K562 treated with DMSO at 1 percent for 4 hours (cell line): ENCODE measurements around the gene GTF3C1. TPM values are rescaled to one million over a fixed set of nuclear protein-coding genes. Genes with fewer than 3 reads are reported as not detected.

ENCODE experiments used
- total RNA-seq: library from RNA; unstranded; fragments of 300-600 nt; gene quantifications from 2 replicates; pipeline ENCODE4 v1.2.3, GENCODE V29; 2022; ENCODE audit not compliant: insufficient read depth

The GTF3C1 gene, protein sequence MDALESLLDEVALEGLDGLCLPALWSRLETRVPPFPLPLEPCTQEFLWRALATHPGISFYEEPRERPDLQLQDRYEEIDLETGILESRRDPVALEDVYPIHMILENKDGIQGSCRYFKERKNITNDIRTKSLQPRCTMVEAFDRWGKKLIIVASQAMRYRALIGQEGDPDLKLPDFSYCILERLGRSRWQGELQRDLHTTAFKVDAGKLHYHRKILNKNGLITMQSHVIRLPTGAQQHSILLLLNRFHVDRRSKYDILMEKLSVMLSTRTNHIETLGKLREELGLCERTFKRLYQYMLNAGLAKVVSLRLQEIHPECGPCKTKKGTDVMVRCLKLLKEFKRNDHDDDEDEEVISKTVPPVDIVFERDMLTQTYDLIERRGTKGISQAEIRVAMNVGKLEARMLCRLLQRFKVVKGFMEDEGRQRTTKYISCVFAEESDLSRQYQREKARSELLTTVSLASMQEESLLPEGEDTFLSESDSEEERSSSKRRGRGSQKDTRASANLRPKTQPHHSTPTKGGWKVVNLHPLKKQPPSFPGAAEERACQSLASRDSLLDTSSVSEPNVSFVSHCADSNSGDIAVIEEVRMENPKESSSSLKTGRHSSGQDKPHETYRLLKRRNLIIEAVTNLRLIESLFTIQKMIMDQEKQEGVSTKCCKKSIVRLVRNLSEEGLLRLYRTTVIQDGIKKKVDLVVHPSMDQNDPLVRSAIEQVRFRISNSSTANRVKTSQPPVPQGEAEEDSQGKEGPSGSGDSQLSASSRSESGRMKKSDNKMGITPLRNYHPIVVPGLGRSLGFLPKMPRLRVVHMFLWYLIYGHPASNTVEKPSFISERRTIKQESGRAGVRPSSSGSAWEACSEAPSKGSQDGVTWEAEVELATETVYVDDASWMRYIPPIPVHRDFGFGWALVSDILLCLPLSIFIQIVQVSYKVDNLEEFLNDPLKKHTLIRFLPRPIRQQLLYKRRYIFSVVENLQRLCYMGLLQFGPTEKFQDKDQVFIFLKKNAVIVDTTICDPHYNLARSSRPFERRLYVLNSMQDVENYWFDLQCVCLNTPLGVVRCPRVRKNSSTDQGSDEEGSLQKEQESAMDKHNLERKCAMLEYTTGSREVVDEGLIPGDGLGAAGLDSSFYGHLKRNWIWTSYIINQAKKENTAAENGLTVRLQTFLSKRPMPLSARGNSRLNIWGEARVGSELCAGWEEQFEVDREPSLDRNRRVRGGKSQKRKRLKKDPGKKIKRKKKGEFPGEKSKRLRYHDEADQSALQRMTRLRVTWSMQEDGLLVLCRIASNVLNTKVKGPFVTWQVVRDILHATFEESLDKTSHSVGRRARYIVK (N-terminal part only)
- total RNA-seq, result 66.0 and 79.4 TPM in 2 replicates

DNA sequence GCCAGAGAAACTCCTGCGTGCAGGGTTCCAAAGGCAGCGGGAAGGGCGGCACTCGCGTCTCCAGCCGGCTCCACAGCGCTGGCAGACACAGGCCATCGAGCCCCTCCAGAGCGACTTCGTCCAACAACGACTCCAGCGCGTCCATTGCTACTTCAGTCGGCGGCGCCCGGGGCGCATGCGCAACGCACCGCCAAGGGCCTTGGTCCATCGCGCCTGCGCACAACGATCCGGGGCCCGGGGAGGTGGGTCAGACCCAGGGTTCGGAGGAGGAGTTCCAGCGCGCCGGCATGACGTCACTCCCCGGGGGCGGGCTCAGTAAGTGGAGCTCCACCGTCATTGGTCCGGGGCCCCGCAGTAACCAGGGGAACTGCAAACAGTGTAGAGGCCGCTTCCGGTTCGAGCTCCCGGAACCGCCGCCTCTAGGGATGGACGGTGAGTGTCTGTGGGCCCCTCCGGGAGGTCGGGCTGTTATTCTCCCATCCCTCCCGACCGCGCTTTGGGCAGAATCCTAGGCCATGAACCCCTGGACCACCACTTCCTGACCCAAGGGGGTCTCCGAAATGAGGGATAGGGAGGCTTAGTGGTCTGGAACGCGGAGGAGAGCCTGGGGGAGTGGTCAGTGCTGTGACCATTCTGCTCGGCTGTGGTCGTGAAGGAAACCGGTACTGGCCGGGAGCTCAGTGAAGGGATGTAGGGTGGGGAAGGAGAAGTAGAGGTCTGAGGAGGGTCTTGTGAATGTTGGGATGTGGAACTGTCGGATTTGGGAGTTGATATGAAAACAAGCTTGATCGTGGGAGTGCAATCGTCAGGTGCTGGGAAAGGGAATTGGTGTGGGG lies at the start of gene GTF3C1, which contains the start of gene KATNIP:
Gene GTF3C1 (minus strand): TSS at position 168 of the 836 bp plus-strand sequence. CDS start 23 bp downstream, at position 145.
Gene KATNIP (plus strand): TSS at position 399 of the 836 bp plus-strand sequence. CDS start 27 bp downstream, at position 426.

Other genes with a start within 250 kb of the GTF3C1 start
- gene IL4R, start 235.9 kb downstream of the GTF3C1 start, total RNA-seq, result 0.73 and 1.3 TPM in 2 replicates
- gene IL21R, start 147.7 kb downstream of the GTF3C1 start, total RNA-seq, result 1.7 and 2.9 TPM in 2 replicates
- gene KATNIP, start 231 bp upstream of the GTF3C1 start, total RNA-seq, result 7.7 and 14.3 TPM in 2 replicates